SK-N-SH (cell line): ENCODE measurements around the gene ABLIM2.

Source experiments
- CTCF ChIP-seq: fragments of 200-600 bp; sonication (generic); IDR thresholded peaks from 2 replicates; pipeline ENCODE4 v1.6.1; 2017; ENCODE audit warnings: antibody characterized with exemption, mild to moderate bottlenecking, moderate library complexity
- EP300 ChIP-seq, 2 experiments: IDR thresholded peaks; 2 replicates each; pipeline versions ENCODE4 v1.4.0 to v1.6.1; 2012; ENCODE audit warnings: borderline replicate concordance in 1 of 2, low read depth in 1 of 2, low read length in 1 of 2
- MAX ChIP-seq: IDR thresholded peaks from 2 replicates; pipeline ENCODE4 v1.4.0; 2012; ENCODE audit warnings: low read depth
- PBX3 ChIP-seq: IDR thresholded peaks from 2 replicates; pipeline ENCODE4; 2012
- POLR2AphosphoS5 ChIP-seq: IDR thresholded peaks from 2 replicates; pipeline ENCODE4 v1.6.1; 2012; ENCODE audit warnings: low read depth, low read length
- REST ChIP-seq: IDR thresholded peaks from 2 replicates; pipeline ENCODE4 v1.6.1; 2012; ENCODE audit warnings: mild to moderate bottlenecking, low read depth, low read length, moderate library complexity
- SIN3A ChIP-seq: IDR thresholded peaks from 2 replicates; pipeline ENCODE4 v1.6.1; 2012; ENCODE audit warnings: low read depth, mild to moderate bottlenecking, low read length, moderate library complexity, borderline replicate concordance
- TAF1 ChIP-seq: IDR thresholded peaks from 2 replicates; pipeline ENCODE4 v1.6.1; 2012; ENCODE audit warnings: low read depth, mild to moderate bottlenecking, low read length, moderate library complexity, borderline replicate concordance
- TF ChIP-seq, protein P1 (sequence below): fragments of 150-350 bp; IDR thresholded peaks from 2 replicates; pipeline ENCODE4 v1.6.1; 2016; ENCODE audit warnings: mild to moderate bottlenecking, low read depth, low read length

DNA sequence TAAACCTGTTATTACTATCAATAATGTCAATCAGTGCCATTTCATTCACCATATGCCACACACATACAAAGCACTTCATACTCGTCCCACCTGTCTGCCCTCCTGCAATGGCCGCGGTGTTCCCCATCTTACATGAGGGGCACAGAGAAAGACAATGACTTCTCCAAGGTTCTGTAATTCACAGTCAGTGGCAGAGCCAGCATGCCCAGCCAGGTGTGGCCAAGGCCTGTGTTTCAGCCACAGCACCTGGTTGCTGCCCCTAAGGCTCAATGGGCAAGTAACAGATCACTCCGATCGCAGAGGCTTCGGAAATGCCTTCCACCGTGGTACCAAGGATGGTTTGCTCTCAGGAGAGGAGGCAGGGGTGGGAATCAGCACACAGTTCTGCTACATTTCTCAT lies 229.9 kb downstream of the ABLIM2 start:
- TF ChIP-seq TAF1 (no peak), REST (no peak), POLR2AphosphoS5 (no peak), CTCF (no peak), SIN3A (no peak), PBX3 (no peak), EP300 (IDR thresholded peaks at IDR 0.05; ENCODE audit: borderline replicate concordance in 1 of 2, low read depth in 1 of 2, low read length in 1 of 2) (no peak), MAX (no peak)
- TF ChIP-seq, protein P1, sequence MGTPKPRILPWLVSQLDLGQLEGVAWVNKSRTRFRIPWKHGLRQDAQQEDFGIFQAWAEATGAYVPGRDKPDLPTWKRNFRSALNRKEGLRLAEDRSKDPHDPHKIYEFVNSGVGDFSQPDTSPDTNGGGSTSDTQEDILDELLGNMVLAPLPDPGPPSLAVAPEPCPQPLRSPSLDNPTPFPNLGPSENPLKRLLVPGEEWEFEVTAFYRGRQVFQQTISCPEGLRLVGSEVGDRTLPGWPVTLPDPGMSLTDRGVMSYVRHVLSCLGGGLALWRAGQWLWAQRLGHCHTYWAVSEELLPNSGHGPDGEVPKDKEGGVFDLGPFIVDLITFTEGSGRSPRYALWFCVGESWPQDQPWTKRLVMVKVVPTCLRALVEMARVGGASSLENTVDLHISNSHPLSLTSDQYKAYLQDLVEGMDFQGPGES = no peak
